ENCODE measurements around the gene FOSL1. TPM values are rescaled to one million over a fixed set of nuclear protein-coding genes. Genes with fewer than 3 reads are reported as not detected.
A peak's percentile ranks its signal among the peaks of the same experiment; 100 is the strongest.
"Not testable (repeated sequence)": the region's sequence is repeated elsewhere in the genome, so short reads cannot be mapped to it uniquely, and the experiment has no call there.

FOSL1 gene
- total RNA-seq, 2 experiments from 2014 or later, result 2.3 to 3.8 TPM

- peak overlapping the region; percentile 27 for H3K27ac Mint-ChIP-seq
- POLR2A ChIA-PET, result interaction anchor here (0.8 to 15.9 kb wide), 7 partner anchors 17 to 200 kb away, joined by 3 to 305 read pairs (median 6); partner anchors contain the start of genes CCDC85B, CTSW, FIBP and SNX32
Observed at GRCh38 chr11:65851811-65852507, 48.2 kb downstream of the FOSL1 start.

GRCh38 chr11:65851083-65851579, 49.1 kb downstream of the FOSL1 start:
- Mint-ChIP-seq H3K4me1 (ENCODE audit: low read depth) (peaks cover 29% of the 10 kb centered on the region), H3K9me3 (ENCODE audit: insufficient read depth) (no peaks in the 10 kb centered on the region), H3K27ac (no peak overlapping the region), H3K36me3 (ENCODE audit: low read depth) (peaks cover 58% of the 10 kb centered on the region), H3K4me3 (no peak overlapping the region), H3K27me3 (ENCODE audit: low read depth) (no peaks in the 10 kb centered on the region)
- DNase-seq, result peak; percentile 54
- POLR2A ChIA-PET, result interaction anchor here (0.8 to 15.9 kb wide), 6 partner anchors 8 to 199 kb away, joined by 3 to 305 read pairs (median 10); partner anchors contain the start of genes CCDC85B, CTSW, FIBP and MUS81
- peak; percentile 3 for ATAC-seq
- CTCF ChIA-PET, result interaction anchor here (0.9 to 7.2 kb wide), 10 partner anchors 8 to 225 kb away, joined by 3 to 36 read pairs (median 5); partner anchors contain the start of genes FIBP, KAT5 and MUS81

More at GRCh38 chr11:65851811-65852507, 48.2 kb downstream of the FOSL1 start:
- Mint-ChIP-seq H3K4me3 (no peak overlapping the region), H3K9me3 (ENCODE audit: insufficient read depth) (no peaks in the 10 kb centered on the region), H3K4me1 (ENCODE audit: low read depth) (peaks cover 37% of the 10 kb centered on the region), H3K27me3 (ENCODE audit: low read depth) (no peaks in the 10 kb centered on the region), H3K36me3 (ENCODE audit: low read depth) (peaks cover 66% of the 10 kb centered on the region)
- CTCF ChIA-PET, result interaction anchor here (0.9 to 7.2 kb wide), 12 partner anchors 8 to 226 kb away, joined by 3 to 36 read pairs (median 4); partner anchors contain the start of genes FIBP, KAT5 and MUS81
- DNase-seq (no peak), ATAC-seq (no peak)

DNA sequence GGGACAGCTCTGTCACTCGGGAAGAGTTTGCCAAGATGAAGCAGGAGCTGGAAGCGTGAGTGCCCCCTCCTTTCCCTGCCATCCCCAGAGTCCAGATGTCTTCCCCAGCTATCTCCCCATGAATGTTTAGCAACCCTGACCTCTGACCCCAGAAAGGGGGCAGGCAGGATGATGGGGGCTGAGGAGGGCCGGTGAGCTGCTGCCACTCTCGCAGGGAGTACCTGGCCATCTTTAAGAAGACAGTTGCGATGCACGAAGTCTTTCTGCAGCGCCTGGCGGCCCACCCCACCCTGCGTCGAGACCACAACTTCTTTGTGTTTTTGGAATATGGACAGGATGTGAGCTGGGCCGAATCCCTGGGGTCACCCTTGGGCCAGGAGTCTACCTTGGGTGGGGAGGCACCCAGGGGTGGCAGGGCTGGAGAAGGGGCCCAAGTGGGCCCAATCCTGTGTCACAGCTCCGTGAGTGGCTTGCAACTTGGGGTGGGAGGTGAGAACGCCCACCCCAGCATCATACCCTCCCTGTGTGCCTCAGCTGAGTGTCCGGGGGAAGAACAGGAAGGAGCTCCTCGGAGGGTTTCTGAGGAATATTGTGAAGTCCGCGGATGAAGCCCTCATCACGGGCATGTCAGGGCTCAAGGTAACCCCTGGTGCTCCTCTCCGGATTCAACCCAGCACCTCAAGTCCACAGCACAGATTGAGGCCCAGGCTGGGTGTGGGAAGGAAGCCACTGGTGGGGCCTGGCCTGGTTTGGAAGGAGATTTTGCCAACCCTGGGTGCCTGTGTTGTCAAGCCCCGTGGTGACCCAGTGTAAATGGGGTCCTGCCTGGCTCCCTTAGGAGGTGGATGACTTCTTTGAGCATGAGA, 49.7 kb downstream of the FOSL1 start:
- ChIA-PET POLR2A (interaction anchor here (1.3 to 15.9 kb wide), 4 partner anchors 9 to 131 kb away, joined by 3 to 305 read pairs (median 10); partner anchors contain the start of genes CCDC85B, CTSW, FIBP and MUS81), CTCF (interaction anchor here (1.0 to 7.2 kb wide), 7 partner anchors 10 to 195 kb away, joined by 3 to 36 read pairs (median 6); partner anchors contain the start of genes KAT5, MUS81 and SNX32)
- peak; percentile 20 for ATAC-seq
- Mint-ChIP-seq H3K36me3 (ENCODE audit: low read depth) (peaks cover 51% of the 10 kb centered on the region), H3K27me3 (ENCODE audit: low read depth) (no peaks in the 10 kb centered on the region), H3K9me3 (ENCODE audit: insufficient read depth) (no peaks in the 10 kb centered on the region), H3K27ac (peak overlapping the region; percentile 25), H3K4me3 (no peak overlapping the region), H3K4me1 (ENCODE audit: low read depth) (peaks cover 22% of the 10 kb centered on the region)
- peak; percentile 22 for DNase-seq

DNA sequence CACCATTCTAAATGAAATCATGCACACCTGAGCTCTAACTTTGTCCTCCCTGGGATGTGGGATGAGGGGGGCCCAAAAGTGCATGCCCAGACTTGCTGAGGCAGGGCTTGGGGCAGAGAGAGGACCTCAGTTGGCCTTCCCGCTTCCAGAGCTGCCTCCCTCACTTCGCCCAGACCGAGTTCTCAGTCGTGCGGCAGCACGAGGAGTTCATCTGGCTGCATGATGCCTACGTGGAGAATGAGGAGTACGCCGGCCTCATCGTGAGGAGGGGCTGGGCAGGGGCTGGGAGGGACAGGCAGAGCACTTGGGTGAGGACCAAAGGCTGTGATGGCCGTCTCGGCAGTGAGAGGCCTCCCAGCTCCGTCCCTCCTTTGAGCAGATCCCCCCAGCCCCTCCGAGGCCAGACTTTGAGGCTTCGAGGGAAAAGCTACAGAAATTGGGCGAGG, 50.4 kb downstream of the FOSL1 start:
- DNase-seq (no peak), ATAC-seq (peak; percentile 1)
- no peaks in the 10 kb centered on the region for H3K9me3 Mint-ChIP-seq (ENCODE audit: insufficient read depth)
- no peaks in the 10 kb centered on the region for H3K27me3 Mint-ChIP-seq (ENCODE audit: low read depth)
- ChIA-PET CTCF (interaction anchor here (1.0 to 7.2 kb wide), 7 partner anchors 10 to 195 kb away, joined by 3 to 36 read pairs (median 6); partner anchors contain the start of genes KAT5, MUS81 and SNX32), POLR2A (interaction anchor here (1.3 to 15.9 kb wide), 4 partner anchors 10 to 130 kb away, joined by 3 to 305 read pairs (median 10); partner anchors contain the start of genes CCDC85B, CTSW, FIBP and MUS81)
- H3K36me3 Mint-ChIP-seq (ENCODE audit: low read depth), result peaks cover 46% of the 10 kb centered on the region
- H3K27ac Mint-ChIP-seq, result peak overlapping the region; percentile 25
- no peak overlapping the region for H3K4me3 Mint-ChIP-seq
- H3K4me1 Mint-ChIP-seq (ENCODE audit: low read depth), result peaks cover 17% of the 10 kb centered on the region

- DNase-seq, result no peak
Observed at GRCh38 chr11:65849366-65849765, 50.8 kb downstream of the FOSL1 start.

DNA sequence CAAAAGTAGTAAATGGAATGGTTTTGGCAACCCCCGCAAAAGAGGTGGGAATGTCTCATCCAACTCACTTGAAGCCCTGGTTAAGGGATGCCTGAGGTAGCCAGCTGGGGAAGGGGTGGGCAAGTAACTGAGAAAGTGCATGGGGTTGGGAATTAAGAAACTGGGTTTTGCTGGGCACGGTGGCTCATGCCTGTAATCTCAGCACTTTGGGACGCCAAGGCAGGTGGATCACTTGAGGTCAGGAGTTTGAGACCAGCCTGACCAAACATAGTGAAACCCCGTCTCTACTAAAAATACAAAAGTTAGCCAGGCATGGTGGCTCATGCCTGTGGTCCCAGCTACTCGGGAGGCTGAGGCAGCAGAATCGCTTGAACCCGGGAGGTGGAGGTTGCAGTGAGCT, 51.5 kb downstream of the FOSL1 start:
- ChIA-PET CTCF (interaction anchor here (0.9 to 7.2 kb wide), 4 partner anchors 11 to 197 kb away, joined by 3 to 36 read pairs (median 6); partner anchors contain the start of gene MUS81), POLR2A (interaction anchor here (4.0 to 15.9 kb wide), 2 partner anchors 11 to 37 kb away, joined by 17 to 305 read pairs; partner anchors contain the start of genes CCDC85B, CTSW, FIBP and MUS81)
- not testable (repeated sequence) for H3K27me3 Mint-ChIP-seq (ENCODE audit: low read depth); ATAC-seq; H3K27ac Mint-ChIP-seq; H3K4me1 Mint-ChIP-seq (ENCODE audit: low read depth); DNase-seq; H3K9me3 Mint-ChIP-seq (ENCODE audit: insufficient read depth); H3K4me3 Mint-ChIP-seq
- peaks cover 35% of the 10 kb centered on the region for H3K36me3 Mint-ChIP-seq (ENCODE audit: low read depth)

More at GRCh38 chr11:65849366-65849765, 50.8 kb downstream of the FOSL1 start:
- Mint-ChIP-seq H3K4me3 (no peak overlapping the region), H3K4me1 (ENCODE audit: low read depth) (peaks cover 13% of the 10 kb centered on the region), H3K9me3 (ENCODE audit: insufficient read depth) (no peaks in the 10 kb centered on the region), H3K36me3 (ENCODE audit: low read depth) (peaks cover 41% of the 10 kb centered on the region), H3K27ac (peak overlapping the region; percentile 25), H3K27me3 (ENCODE audit: low read depth) (no peaks in the 10 kb centered on the region)
- ChIA-PET CTCF (interaction anchor here (1.0 to 7.2 kb wide), 6 partner anchors 11 to 196 kb away, joined by 3 to 36 read pairs (median 6); partner anchors contain the start of genes MUS81 and SNX32), POLR2A (interaction anchor here (1.3 to 15.9 kb wide), 4 partner anchors 10 to 130 kb away, joined by 3 to 305 read pairs (median 10); partner anchors contain the start of genes CCDC85B, CTSW, FIBP and MUS81)
- ATAC-seq, result peak; percentile 8

DNA sequence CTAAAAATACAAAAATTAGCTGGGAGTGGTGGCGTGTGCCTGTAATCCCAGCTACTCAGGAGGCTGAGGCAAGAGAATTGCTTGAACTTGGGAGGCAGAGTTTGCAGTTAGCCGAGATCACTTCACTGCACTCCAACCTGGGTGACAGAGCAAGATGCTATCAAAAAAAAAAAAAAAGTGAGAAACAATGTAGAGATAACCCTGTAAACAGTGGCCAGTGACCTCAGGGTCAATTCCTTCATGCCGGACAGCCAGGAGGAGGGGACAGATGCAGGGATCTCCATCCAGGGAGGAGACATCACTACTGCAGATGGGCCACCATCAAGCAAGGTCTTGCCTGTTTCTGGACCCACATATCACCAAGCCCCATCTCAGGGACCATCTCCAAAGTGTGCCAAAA, 52.4 kb downstream of the FOSL1 start:
- no peak overlapping the region for H3K27ac Mint-ChIP-seq
- no peaks in the 10 kb centered on the region for H3K9me3 Mint-ChIP-seq (ENCODE audit: insufficient read depth)
- H3K27me3 Mint-ChIP-seq (ENCODE audit: low read depth), result no peaks in the 10 kb centered on the region
- no peak for DNase-seq
- no peak overlapping the region for H3K4me3 Mint-ChIP-seq
- CTCF ChIA-PET, result interaction anchor here (1.2 to 7.2 kb wide), 3 partner anchors 12 to 197 kb away, joined by 3 to 36 read pairs (median 7); partner anchors contain the start of gene MUS81
- H3K36me3 Mint-ChIP-seq (ENCODE audit: low read depth), result peaks cover 25% of the 10 kb centered on the region
- ATAC-seq, result no peak
- POLR2A ChIA-PET, result interaction anchor here (4.0 to 15.9 kb wide), 2 partner anchors 12 to 37 kb away, joined by 17 to 305 read pairs; partner anchors contain the start of genes CCDC85B, CTSW, FIBP and MUS81
- H3K4me1 Mint-ChIP-seq (ENCODE audit: low read depth), result no peaks in the 10 kb centered on the region

GRCh38 chr11:65844231-65844872, 55.8 kb downstream of the FOSL1 start:
- POLR2A ChIA-PET, result no interaction called here
- DNase-seq, result no peak

DNA sequence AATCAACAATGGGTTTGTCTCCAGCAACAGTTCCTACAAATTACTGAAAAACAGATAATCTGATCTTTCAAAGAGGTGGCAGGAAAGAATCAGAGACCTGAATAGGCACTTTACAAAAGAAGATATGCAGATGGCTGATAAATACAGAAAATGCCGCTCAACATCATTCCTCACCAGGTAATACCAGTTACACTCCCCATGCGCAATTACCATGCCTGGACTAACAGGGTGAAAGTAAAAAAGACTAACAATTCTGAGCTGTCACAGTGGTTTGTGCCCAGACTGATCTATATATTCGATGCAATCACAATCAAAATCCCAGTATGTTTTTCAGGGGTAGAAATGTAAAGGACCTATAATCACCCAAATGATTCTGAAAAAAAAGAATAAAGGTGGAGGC, 56.4 kb downstream of the FOSL1 start:
- Mint-ChIP-seq H3K4me3 (no peak overlapping the region), H3K27ac (no peak overlapping the region), H3K9me3 (ENCODE audit: insufficient read depth) (no peaks in the 10 kb centered on the region), H3K27me3 (ENCODE audit: low read depth) (no peaks in the 10 kb centered on the region), H3K36me3 (ENCODE audit: low read depth) (no peaks in the 10 kb centered on the region), H3K4me1 (ENCODE audit: low read depth) (no peaks in the 10 kb centered on the region)
- DNase-seq (no peak), ATAC-seq (no peak)
- CTCF ChIA-PET, result interaction anchor here (1.2 to 1.8 kb wide), 3 partner anchors 8 to 25 kb away, joined by 3 to 7 read pairs (median 3); no protein-coding TSS in a partner anchor
- POLR2A ChIA-PET, result no interaction called here

More at GRCh38 chr11:65844231-65844872, 55.8 kb downstream of the FOSL1 start:
- no peaks in the 10 kb centered on the region for H3K27me3 Mint-ChIP-seq (ENCODE audit: low read depth)
- no peaks in the 10 kb centered on the region for H3K4me1 Mint-ChIP-seq (ENCODE audit: low read depth)
- H3K27ac Mint-ChIP-seq, result no peak overlapping the region
- H3K4me3 Mint-ChIP-seq, result no peak overlapping the region
- CTCF ChIA-PET, result interaction anchor here (1.1 to 1.8 kb wide), 3 partner anchors 8 to 25 kb away, joined by 3 to 7 read pairs (median 3); no protein-coding TSS in a partner anchor
- no peaks in the 10 kb centered on the region for H3K9me3 Mint-ChIP-seq (ENCODE audit: insufficient read depth)
- no peak for ATAC-seq
- H3K36me3 Mint-ChIP-seq (ENCODE audit: low read depth), result no peaks in the 10 kb centered on the region

- Mint-ChIP-seq H3K27ac (no peak overlapping the region), H3K27me3 (ENCODE audit: low read depth) (no peaks in the 10 kb centered on the region), H3K4me1 (ENCODE audit: low read depth) (no peaks in the 10 kb centered on the region), H3K4me3 (no peak overlapping the region), H3K9me3 (ENCODE audit: insufficient read depth) (no peaks in the 10 kb centered on the region), H3K36me3 (ENCODE audit: low read depth) (no peaks in the 10 kb centered on the region)
- POLR2A ChIA-PET, result no interaction called here
- ATAC-seq (no peak), DNase-seq (no peak)
- CTCF ChIA-PET, result interaction anchor here (1.4 to 1.8 kb wide), 2 partner anchors 10 to 18 kb away, joined by 4 to 7 read pairs; partner anchors contain the start of gene MUS81
Observed at GRCh38 chr11:65842144-65842543, 58.0 kb downstream of the FOSL1 start.
